Measurements from ENCODE around the gene TMEM242.

DNA sequence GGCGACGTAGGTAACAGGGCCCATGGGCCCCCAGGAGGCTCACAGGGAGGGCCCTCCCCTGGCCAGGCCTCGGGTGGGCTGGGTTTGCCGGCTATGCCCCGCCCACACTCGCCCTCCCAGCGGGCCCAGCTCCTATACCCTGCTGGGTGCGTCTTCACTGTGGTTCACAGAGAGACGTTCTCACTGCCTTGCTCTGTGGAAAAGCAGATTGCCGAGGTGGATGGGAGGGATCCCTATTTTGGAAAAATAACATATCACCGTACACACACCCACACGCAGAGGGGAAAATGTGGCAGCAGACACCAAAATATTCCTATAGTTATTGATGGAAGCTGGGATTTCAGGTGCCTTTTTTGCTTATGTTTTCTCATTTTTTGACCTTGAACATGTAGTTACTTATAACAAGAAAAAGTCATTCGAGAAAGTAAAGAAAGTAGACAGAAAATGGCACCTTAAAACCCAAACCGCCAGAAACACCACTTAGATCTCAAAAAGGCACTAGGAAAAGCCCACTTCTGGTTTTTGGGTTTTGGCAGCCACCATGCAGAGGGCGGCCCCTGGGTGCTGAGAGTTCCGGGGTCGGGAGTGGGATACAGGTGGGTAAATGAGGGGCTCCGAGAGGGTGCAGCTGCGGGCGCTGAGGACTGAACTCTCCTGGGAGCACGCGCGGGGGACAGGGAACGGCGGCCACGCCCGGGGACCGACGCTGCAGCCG lies 49.4 kb downstream of the TMEM242 start:
- TF ChIP-seq, protein P1, sequence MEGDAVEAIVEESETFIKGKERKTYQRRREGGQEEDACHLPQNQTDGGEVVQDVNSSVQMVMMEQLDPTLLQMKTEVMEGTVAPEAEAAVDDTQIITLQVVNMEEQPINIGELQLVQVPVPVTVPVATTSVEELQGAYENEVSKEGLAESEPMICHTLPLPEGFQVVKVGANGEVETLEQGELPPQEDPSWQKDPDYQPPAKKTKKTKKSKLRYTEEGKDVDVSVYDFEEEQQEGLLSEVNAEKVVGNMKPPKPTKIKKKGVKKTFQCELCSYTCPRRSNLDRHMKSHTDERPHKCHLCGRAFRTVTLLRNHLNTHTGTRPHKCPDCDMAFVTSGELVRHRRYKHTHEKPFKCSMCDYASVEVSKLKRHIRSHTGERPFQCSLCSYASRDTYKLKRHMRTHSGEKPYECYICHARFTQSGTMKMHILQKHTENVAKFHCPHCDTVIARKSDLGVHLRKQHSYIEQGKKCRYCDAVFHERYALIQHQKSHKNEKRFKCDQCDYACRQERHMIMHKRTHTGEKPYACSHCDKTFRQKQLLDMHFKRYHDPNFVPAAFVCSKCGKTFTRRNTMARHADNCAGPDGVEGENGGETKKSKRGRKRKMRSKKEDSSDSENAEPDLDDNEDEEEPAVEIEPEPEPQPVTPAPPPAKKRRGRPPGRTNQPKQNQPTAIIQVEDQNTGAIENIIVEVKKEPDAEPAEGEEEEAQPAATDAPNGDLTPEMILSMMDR (IDR thresholded peaks at IDR 0.05; ENCODE audit: low read depth, low read length, poor library complexity, severe bottlenecking) = no peak
- no peak for TF ChIP-seq EZH2phosphoT487 (IDR thresholded peaks at IDR 0.05; ENCODE audit: borderline replicate concordance, low read length)

Data from DOHH2 (cell line).